Pancreas (tissue), 10 donors: ENCODE data around the gene INHBA. TPM values are rescaled to one million over a fixed set of nuclear protein-coding genes. Genes with fewer than 3 reads are reported as not detected.

Experiments
- ATAC-seq, 4 donors: fragments of 200-7000 bp; cut with Tn5 transposase; one replicate each; pipeline versions ENCODE4 v1.8.0 to v1.9.1; 2020; ENCODE audit warnings: mild to moderate bottlenecking in 4 of 4, moderate library complexity in 4 of 4
- DNase-seq, 6 donors: peaks; one replicate each; pipeline ENCODE4 v3.0.0-alpha.2; 2020
- FAIRE-seq: peaks from 2 replicates; lab custom pipeline; 2012; peaks lifted over from hg19 to GRCh38; lab: Jason Lieb, UNC
- H3K27ac ChIP-seq, 4 donors: fragments of 200-600 bp; sonication (generic); 1 replicate in 3 of 4; 2 replicates in 1 of 4; pipeline versions ENCODE4 v1.5.0 to v1.8.0; 2020
- H3K27me3 ChIP-seq, 4 donors: fragments of 200-600 bp; one replicate each; pipeline ENCODE4 v1.8.0; 2021
- H3K36me3 ChIP-seq, 3 donors: fragments of 200-600 bp; sonication (generic) in 1 of 3; one replicate each; pipeline versions ENCODE4 v1.5.0 to v1.8.0; 2020 to 2021
- H3K4me1 ChIP-seq, 3 donors: fragments of 200-600 bp; one replicate each; pipeline ENCODE4 v1.8.0; 2021
- H3K4me3 ChIP-seq, 4 donors: fragments of 200-600 bp; sonication (generic) in 2 of 4; one replicate each; pipeline versions ENCODE4 v1.5.0 to v1.8.0; 2020 to 2021
- H3K9me3 ChIP-seq, 4 donors: fragments of 200-600 bp; one replicate each; pipeline ENCODE4 v1.8.0; 2021
- WGBS, 2 donors: extraction: QIAGEN DNeasy Blood & Tissue Kit; methylation state at CpG; one replicate each; pipeline ENCODE4 v1.1.7; 2013; 5-methylcytosine and 5-hydroxymethylcytosine counted together
- intact Hi-C, 3 donors: fragments of 100-400 bp; cut with DNase I; formaldehyde crosslinking; loops; one replicate each; pipeline versions ENCODE4 v1.11.1 to v1.14.2; 2022
- polyA plus RNA-seq, 2 donors: library from polyadenylated mRNA; stranded (reverse); fragments of 200-250 nt; gene quantifications; one replicate each; pipeline ENCODE4 v1.2.3, GENCODE V29; 2013
- total RNA-seq, 6 donors: library from RNA; stranded (reverse); fragmentation: NEBNext Ultra II Directional in 4 of 6; extraction: Animal tissue kit (Norgen Biotek cat#: 25700) in 4 of 6; gene quantifications; one replicate each; pipeline versions ENCODE4 v1.2.1 to v1.2.4, GENCODE V29; 2021 to 2023
- TF ChIP-seq, protein P1 (sequence below), 4 donors: fragments of 200-600 bp; sonication (generic) in 3 of 4; IDR thresholded peaks; one replicate each; pipeline versions ENCODE4 v1.5.0 to v1.8.0; 2021; ENCODE audit warnings: antibody characterized with exemption in 4 of 4
- donor health status: healthy with polysubstance abuse.
- donor health status: DM: no; HTN: no; CAD: no; lungs with moderate emphysema.
- donor health status: DM: no; HTN: no; CAD: no.
- donor health status: control.
- donor health status: control.
- donor health status: Bipolar disorder and iron deficiency.
- donor health status: DM: yes; HTN: yes; CAD: no.
- donor health status: DM: no; HTN: no; CAD: no.
- donor health status: DM: no; HTN: no; CAD: no.
- donor health status: DM: yes; HTN: yes; CAD: no.

INHBA gene
- total and polyA plus RNA-seq, 8 donors, result 0.05 to 6.1 (median 0.27) TPM

DNA sequence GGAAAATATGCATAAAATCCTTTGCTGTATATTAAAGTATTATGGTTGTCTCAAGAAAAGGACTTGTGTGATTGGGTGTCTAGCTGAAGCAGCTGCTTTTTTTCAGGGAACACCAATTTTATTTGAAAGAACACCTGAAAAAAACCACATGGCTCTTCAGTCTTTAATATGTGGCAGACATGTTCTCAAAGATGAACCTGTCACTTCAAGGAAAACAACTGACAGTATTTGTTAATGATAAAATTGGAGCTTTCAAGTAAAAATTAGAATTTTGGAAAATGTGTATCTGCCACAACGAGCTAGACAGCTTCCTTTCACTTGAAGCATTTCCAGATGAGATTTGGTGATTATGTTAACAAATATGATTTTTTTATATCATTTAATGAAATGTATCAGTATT, 59.3 kb downstream of the INHBA start:
- TF ChIP-seq, protein P1, sequence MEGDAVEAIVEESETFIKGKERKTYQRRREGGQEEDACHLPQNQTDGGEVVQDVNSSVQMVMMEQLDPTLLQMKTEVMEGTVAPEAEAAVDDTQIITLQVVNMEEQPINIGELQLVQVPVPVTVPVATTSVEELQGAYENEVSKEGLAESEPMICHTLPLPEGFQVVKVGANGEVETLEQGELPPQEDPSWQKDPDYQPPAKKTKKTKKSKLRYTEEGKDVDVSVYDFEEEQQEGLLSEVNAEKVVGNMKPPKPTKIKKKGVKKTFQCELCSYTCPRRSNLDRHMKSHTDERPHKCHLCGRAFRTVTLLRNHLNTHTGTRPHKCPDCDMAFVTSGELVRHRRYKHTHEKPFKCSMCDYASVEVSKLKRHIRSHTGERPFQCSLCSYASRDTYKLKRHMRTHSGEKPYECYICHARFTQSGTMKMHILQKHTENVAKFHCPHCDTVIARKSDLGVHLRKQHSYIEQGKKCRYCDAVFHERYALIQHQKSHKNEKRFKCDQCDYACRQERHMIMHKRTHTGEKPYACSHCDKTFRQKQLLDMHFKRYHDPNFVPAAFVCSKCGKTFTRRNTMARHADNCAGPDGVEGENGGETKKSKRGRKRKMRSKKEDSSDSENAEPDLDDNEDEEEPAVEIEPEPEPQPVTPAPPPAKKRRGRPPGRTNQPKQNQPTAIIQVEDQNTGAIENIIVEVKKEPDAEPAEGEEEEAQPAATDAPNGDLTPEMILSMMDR (IDR thresholded peaks at IDR 0.05), result no peak
- DNase-seq, result no peak
- intact Hi-C loops, result no loop called here
- 27 to 36% methylated on average over 1 of the region's 1 CpG for WGBS, 2 donors
- H3K4me3 ChIP-seq, result no peak overlapping the region
- no peaks in the 10 kb centered on the region for H3K9me3 ChIP-seq
- H3K27me3 ChIP-seq, result peaks cover 0 to 5% (median 0%) of the 10 kb centered on the region in 4 donors
- no peaks in the 10 kb centered on the region for H3K4me1 ChIP-seq
- no peak for ATAC-seq
- no peak overlapping the region for H3K27ac ChIP-seq
- no peak for FAIRE-seq
- H3K36me3 ChIP-seq, result no peaks in the 10 kb centered on the region

DNA sequence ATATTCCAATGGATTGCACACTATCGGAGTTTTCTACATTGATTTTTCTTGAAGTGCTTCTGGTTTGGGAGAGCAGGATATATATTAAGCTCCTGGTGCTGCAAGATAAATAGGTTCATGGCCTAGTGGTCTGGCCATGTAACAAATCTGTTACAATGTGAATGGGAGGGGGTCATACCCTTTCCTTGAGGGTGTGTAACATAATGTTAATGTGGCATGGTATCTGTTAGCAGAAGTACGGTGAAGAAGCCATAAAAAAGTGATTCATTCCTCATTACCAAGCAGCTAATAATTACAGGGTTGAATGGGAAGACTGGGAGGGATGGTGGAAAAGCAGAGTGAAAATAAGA, 61.2 kb downstream of the INHBA start:
- WGBS, 2 donors, result 75 to 77% methylated on average over 2 of the region's 2 CpGs
- DNase-seq (no peak), ATAC-seq (no peak), FAIRE-seq (no peak)
- H3K36me3 ChIP-seq, result no peaks in the 10 kb centered on the region
- TF ChIP-seq, protein P1 (IDR thresholded peaks at IDR 0.05), result no peak
- no peaks in the 10 kb centered on the region for H3K4me1 ChIP-seq
- H3K9me3 ChIP-seq, result no peaks in the 10 kb centered on the region
- H3K4me3 ChIP-seq, result no peak overlapping the region
- no peaks in the 10 kb centered on the region for H3K27me3 ChIP-seq
- no peak overlapping the region for H3K27ac ChIP-seq
- intact Hi-C loops, result no loop called here

GRCh38 chr7:41641011-41641664, 61.8 kb downstream of the INHBA start:
- Histone ChIP-seq H3K4me3 (no peak overlapping the region), H3K27me3 (no peaks in the 10 kb centered on the region), H3K36me3 (no peaks in the 10 kb centered on the region), H3K4me1 (no peaks in the 10 kb centered on the region), H3K9me3 (no peaks in the 10 kb centered on the region), H3K27ac (no peak overlapping the region)
- ATAC-seq, result no peak
- no peak for DNase-seq
- TF ChIP-seq, protein P1 (IDR thresholded peaks at IDR 0.05), result no peak
- peak; percentile 91 for FAIRE-seq
- intact Hi-C loops, result no loop called here
- 55 to 57% methylated on average over 6 of the region's 6 CpGs for WGBS, 2 donors

DNA sequence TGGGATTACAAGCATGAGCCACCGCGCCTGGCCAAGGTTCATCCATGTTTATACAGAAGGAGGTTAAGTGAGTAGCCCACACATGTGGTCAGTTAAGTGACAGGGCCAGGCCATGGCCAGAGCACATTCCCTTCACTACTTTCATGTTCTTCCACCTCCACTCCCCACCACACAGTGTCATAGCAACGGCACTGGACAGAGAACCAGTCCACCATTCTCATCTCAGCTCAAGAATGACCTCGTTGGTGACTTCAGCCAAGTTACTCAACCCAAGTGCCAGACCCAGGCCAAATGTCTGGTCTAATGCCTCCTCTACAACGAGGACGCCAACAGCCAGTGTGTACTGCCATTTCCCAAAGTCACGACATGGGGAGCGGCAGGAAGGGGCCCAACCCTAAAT, 62.4 kb downstream of the INHBA start:
- ATAC-seq, result no peak
- intact Hi-C loops, result no loop called here
- 64 to 76% methylated on average over 8 of the region's 8 CpGs for WGBS, 2 donors

DNA sequence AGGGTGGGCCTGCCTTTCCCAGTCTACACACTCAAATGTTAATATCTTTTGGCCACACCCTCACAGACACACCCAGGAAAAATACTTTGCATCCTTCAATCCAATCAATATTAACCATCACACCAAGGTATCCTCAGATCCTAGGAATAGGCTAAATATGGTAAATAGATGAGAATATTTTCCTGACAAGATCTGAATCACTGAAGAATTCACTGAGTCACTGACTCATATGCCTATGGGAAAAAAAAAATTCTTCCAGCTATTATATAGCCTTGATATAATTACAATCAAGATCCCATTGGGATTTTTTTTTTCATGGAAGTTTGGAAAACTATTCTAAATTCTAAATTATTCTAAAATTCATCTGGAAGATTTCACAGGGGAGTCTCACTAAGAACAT, 65.8 kb downstream of the INHBA start:
- no peaks in the 10 kb centered on the region for H3K4me1 ChIP-seq
- intact Hi-C loops, result no loop called here
- FAIRE-seq, result no peak
- TF ChIP-seq, protein P1 (IDR thresholded peaks at IDR 0.05), result no peak
- H3K27ac ChIP-seq, result no peak overlapping the region
- no peaks in the 10 kb centered on the region for H3K36me3 ChIP-seq
- H3K4me3 ChIP-seq, result no peak overlapping the region
- H3K9me3 ChIP-seq, result no peaks in the 10 kb centered on the region
- no peak for ATAC-seq
- no peaks in the 10 kb centered on the region for H3K27me3 ChIP-seq
- DNase-seq, result no peak

More for the DNA sequence above, 62.4 kb downstream of the INHBA start:
- H3K27ac ChIP-seq, result no peak overlapping the region
- H3K27me3 ChIP-seq, result no peaks in the 10 kb centered on the region
- no peak overlapping the region for H3K4me3 ChIP-seq
- no peaks in the 10 kb centered on the region for H3K4me1 ChIP-seq
- DNase-seq (no peak), FAIRE-seq (no peak)
- no peaks in the 10 kb centered on the region for H3K36me3 ChIP-seq
- TF ChIP-seq, protein P1 (IDR thresholded peaks at IDR 0.05), result no peak
- H3K9me3 ChIP-seq, result no peaks in the 10 kb centered on the region
